Kidney epithelial cell (primary cell): ENCODE measurements around the gene HGFAC. TPM values are rescaled to one million over a fixed set of nuclear protein-coding genes. Genes with fewer than 3 reads are reported as not detected.

ENCODE experiments used
- DNase-seq: peaks from one replicate; pipeline ENCODE4 v3.0.0-alpha.2; 2010; ENCODE audit warnings: low read depth
- H3K27me3 ChIP-seq: 2 replicates; pipeline ENCODE4 v1.6.0; 2011; ENCODE audit warnings: low read length; ENCODE audit not compliant: control insufficient read depth, insufficient read depth
- H3K36me3 ChIP-seq: 2 replicates; pipeline ENCODE4 v1.5.1; 2011; ENCODE audit warnings: low read length; ENCODE audit not compliant: control insufficient read depth, insufficient read depth
- H3K4me3 ChIP-seq: 2 replicates; pipeline ENCODE4 v1.5.1; 2011; ENCODE audit warnings: low read depth, mild to moderate bottlenecking, control low read depth, low read length
- total RNA-seq: library from RNA; depleted of rRNA; stranded (reverse); fragments of >200 nt; gene quantifications from 2 replicates; pipeline ENCODE4 v1.2.3, GENCODE V29; 2015
- TF ChIP-seq, protein P1 (sequence below): IDR thresholded peaks from 2 replicates; pipeline ENCODE4 v1.5.1; 2011; ENCODE audit warnings: mild to moderate bottlenecking, moderate library complexity, low read length, control low read depth, inconsistent platforms; ENCODE audit not compliant: insufficient read depth, poor library complexity, severe bottlenecking

The HGFAC gene
- total RNA-seq, 1 donor from 2014 or later: not detected

DNA sequence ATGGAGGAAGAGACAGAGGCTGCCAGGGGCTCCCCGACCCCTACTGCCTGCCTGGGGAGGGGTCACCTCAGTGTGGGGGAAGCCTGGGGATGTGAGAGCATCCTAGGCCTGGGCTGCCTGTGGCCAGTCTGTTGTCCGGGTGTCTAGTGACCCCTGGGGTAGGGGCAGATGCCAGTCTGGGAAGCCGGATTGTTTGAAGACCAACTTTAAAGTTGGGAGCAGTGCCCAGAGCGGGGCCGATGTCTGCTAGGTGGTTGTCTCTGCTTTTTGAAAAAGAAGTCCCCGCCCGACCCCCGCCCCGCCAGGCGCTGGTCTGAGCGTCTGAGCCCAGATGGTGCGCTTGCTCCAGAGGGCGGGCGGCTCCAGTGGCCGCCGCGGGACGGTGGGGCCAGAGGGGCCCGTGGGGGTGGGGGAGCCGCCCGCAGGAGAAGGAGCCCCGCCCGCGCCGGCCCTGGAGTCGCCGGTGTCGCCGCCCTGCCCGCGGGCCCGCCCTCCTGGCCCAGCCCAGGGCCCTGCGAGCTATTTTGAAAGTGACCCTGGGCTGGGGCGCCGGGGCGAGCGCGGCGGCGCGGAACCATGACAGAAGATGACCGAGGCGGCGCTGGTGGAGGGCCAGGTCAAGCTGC lies 21.1 kb downstream of the HGFAC start, which contains the start of gene DOK7:
Gene DOK7, plus strand, starts transcription at position 517 of the 626 bp plus-strand sequence. Its CDS starts 70 bp downstream, at position 587.
- Histone ChIP-seq H3K36me3 (no peaks in the 10 kb centered on the region), H3K4me3 (peak within 1 kb of the TSS; percentile 26), H3K27me3 (peaks cover 25% of the 10 kb centered on the region)
- DNase-seq: no peak
- TF ChIP-seq, protein P1, sequence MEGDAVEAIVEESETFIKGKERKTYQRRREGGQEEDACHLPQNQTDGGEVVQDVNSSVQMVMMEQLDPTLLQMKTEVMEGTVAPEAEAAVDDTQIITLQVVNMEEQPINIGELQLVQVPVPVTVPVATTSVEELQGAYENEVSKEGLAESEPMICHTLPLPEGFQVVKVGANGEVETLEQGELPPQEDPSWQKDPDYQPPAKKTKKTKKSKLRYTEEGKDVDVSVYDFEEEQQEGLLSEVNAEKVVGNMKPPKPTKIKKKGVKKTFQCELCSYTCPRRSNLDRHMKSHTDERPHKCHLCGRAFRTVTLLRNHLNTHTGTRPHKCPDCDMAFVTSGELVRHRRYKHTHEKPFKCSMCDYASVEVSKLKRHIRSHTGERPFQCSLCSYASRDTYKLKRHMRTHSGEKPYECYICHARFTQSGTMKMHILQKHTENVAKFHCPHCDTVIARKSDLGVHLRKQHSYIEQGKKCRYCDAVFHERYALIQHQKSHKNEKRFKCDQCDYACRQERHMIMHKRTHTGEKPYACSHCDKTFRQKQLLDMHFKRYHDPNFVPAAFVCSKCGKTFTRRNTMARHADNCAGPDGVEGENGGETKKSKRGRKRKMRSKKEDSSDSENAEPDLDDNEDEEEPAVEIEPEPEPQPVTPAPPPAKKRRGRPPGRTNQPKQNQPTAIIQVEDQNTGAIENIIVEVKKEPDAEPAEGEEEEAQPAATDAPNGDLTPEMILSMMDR: no peak

DNA sequence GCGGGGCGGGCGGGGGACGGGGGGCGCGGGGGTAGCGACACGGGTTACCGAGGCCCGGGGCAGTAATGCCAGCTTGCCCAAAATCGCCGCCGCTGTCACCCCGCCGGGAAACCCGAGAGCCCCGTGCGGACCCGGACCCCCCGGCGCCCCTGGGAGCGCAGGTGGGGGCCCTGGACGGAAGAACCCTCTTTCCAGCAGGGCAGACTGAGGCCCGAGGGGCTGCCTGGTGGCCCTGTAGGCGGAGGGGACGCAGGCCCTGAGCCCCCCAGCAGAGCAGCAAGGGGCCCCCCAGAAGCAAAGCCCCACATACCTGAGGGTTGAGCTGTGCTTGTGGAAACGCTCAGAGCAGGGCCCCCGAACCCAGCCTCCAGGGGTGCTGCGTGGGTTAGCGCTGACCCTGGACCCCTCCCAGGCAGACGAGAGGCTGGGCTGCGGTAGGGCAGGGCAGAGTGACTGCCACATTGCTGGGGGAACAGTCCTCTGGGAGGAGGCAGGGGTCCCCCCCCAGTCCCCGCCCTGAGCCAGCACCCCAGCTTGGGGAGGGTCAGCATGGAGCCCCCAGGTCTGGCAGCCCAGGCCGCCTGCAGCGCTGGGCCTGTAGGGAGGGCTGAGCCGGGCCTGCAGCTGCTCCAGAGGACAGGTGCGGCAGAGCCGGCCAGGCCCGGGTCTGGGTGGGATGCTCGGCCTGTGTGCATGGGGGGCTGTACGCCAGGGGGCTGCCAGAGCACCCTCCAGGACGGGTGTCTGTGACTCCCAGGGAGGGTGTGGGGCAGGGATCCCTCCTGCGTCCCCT lies 22.0 kb downstream of the HGFAC start:
- H3K27me3 ChIP-seq: peaks cover 25% of the 10 kb centered on the region
- H3K4me3 ChIP-seq: peak overlapping the region; percentile 26
- no peak for DNase-seq
- TF ChIP-seq, protein P1: no peak
- no peaks in the 10 kb centered on the region for H3K36me3 ChIP-seq

DNA sequence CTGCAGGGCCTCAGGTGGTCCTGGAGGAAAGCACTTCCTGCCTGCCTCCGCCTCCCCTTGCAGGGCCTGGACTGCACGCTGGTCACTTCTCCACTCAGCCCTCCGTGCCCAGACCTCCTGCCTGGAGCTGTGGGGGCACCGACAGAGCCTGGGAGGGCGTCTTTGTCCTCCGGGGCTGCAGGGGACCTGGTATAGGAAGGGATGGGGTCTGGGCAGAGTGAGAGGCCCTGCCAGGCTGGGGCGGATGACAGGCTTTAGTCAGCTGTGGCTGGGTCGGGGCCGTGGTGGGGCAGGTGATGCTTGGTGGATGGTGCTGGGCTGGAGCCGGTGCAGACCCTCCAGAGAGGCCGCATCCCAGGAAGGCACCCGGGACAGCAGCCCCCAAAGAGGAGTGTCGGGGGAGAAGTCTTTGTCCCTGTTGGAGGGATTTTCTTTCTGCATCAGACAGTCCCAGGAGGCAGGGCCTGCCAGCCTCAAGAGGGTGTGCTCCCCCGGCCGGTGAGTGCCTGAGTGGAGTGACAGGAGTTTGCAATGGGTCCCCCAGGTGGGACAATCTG lies 22.7 kb downstream of the HGFAC start:
- DNase-seq: no peak
- Histone ChIP-seq H3K36me3 (no peaks in the 10 kb centered on the region), H3K27me3 (peaks cover 25% of the 10 kb centered on the region), H3K4me3 (no peak overlapping the region)
- TF ChIP-seq, protein P1: no peak

DNA sequence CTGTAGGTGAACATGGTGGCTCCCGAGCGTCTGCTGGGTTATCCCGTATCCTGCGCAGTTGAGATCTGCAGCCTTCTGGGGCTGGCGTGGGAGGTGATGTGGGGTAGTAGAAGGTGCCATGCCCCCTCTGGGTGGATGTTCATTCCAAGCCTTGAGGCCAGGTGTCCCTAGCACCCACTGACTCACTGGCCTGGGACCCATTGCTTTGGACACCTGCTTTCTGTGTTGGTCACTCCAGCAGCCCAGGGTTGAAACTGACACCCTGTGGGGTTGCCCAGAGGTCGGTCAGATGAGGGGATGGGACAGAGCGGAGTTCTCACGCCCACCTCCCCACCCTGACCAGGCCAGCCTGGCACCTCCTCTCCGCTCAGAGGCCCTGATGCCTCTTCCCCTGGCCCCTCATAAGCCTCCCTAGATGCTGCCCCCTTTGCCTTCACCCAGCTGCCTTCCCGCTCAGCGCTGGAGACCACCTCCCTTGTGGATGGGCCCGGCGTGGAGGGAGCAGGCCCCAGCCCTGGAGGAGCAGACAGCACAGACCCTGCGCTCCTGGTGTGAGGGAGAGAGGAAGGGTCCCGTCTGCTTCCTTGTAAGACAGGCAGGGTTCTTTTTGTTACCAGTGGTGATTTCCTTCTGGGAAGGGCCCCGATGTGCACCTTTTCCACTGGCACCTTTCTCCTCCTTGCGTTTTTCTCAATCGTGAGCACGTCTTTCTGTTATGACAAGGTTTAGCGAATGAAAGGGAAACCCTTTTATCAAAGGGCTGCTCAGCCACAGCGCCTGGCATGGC lies 23.3 kb downstream of the HGFAC start:
- TF ChIP-seq, protein P1: no peak
- no peaks in the 10 kb centered on the region for H3K36me3 ChIP-seq
- H3K4me3 ChIP-seq: no peak overlapping the region
- peaks cover 25% of the 10 kb centered on the region for H3K27me3 ChIP-seq
- no peak for DNase-seq

DNA sequence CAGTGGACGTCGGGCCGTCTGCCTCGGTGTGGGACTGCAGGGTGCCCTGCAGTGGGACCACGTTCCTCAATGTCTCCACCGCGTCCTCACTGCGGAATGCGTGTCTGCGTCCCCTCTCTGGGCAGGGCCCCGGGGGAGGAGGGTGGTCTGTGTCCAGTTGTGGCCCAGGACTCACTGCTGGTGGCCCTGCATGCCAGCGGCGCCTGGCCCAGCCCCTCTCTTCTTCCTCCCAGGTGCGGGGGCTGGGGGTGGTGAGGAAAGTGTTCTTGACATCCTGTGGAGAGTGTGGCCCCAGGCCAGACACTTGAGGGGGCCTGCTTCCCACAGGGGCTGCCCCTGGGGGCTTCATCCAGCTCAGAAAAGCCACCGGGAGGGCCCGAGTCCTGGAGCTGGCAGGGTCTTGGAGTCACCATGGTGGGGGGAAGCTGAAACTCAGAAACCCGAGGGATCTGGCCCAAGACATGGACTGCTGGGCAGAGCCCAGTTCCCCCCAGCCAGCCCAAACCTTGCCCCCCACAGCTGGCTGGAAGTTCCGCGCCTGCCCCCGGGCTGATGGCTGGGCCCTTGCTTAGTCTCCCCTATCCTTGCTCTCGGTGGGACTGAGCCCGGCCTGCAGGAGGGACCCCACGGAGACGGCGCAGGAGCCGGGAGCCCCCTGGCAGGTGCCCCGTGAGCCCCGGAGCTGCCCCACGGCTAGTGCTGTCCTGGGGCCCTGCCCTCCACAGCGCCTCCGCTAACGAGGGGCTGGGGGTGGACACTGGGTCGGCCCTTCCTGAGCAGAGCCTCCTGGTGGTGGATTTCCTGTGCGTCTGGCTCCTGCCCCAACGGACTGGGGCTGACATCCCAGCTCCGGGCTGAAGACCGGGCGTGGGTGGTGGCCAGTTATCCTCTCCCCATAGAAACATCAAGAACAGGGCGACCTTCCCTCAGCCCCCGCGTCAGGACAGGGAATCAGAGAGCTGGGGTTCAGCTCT lies 24.2 kb downstream of the HGFAC start:
- Histone ChIP-seq H3K36me3 (no peaks in the 10 kb centered on the region), H3K27me3 (peaks cover 25% of the 10 kb centered on the region), H3K4me3 (no peak overlapping the region)
- TF ChIP-seq, protein P1: peak; percentile 31
- DNase-seq: no peak
